Retinal pigment epithelial cell (primary cell): ENCODE data around the gene CAPZB.
"Not testable (repeated sequence)": the region's sequence is repeated elsewhere in the genome, so short reads cannot be mapped to it uniquely, and the experiment has no call there.

Experiments used
- DNase-seq: peaks from one replicate; pipeline ENCODE4 v3.0.0-alpha.2; 2010; ENCODE audit warnings: low read depth
- H3K4me3 ChIP-seq: 2 replicates; pipeline ENCODE4 v1.5.1; 2011; ENCODE audit warnings: mild to moderate bottlenecking, low read length, control low read depth, moderate library complexity
- TF ChIP-seq, protein P1 (sequence below): conservative IDR thresholded peaks from 2 replicates; pipeline ENCODE4 v1.5.1; 2011; ENCODE audit warnings: low read depth, low read length, control low read depth, inconsistent platforms

The CAPZB gene

GRCh38 chr1:19512545-19512944 is 27.2 kb upstream of the CAPZB start:
- no peak overlapping the region for H3K4me3 ChIP-seq
- TF ChIP-seq, protein P1, sequence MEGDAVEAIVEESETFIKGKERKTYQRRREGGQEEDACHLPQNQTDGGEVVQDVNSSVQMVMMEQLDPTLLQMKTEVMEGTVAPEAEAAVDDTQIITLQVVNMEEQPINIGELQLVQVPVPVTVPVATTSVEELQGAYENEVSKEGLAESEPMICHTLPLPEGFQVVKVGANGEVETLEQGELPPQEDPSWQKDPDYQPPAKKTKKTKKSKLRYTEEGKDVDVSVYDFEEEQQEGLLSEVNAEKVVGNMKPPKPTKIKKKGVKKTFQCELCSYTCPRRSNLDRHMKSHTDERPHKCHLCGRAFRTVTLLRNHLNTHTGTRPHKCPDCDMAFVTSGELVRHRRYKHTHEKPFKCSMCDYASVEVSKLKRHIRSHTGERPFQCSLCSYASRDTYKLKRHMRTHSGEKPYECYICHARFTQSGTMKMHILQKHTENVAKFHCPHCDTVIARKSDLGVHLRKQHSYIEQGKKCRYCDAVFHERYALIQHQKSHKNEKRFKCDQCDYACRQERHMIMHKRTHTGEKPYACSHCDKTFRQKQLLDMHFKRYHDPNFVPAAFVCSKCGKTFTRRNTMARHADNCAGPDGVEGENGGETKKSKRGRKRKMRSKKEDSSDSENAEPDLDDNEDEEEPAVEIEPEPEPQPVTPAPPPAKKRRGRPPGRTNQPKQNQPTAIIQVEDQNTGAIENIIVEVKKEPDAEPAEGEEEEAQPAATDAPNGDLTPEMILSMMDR, result no peak
- no peak for DNase-seq

GRCh38 chr1:19511116-19511515 is 25.8 kb upstream of the CAPZB start:
- TF ChIP-seq, protein P1, result no peak
- DNase-seq, result no peak
- no peak overlapping the region for H3K4me3 ChIP-seq

DNA sequence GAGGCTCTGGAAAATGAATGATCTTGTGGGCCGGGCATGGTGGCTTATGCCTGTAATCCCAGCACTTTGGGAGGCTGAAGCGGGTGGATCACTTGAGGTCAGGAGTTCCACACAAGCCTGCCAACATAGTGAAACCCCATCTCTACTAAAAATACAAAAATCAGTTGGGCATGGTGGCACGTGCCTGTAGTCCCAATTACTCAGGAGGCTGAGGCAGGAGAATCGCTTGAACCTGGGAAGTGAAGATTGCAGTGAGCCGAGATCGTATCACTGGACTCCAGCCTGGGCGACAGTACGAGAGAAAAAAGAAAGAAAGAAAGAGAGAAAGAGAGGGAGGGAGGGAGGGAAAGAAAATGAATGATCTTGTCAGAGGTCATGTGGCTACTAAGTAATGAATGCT is 24.3 kb upstream of the CAPZB start:
- H3K4me3 ChIP-seq, DNase-seq: not testable (repeated sequence)

- no peak for DNase-seq
- TF ChIP-seq, protein P1, result no peak
- H3K4me3 ChIP-seq, result no peak overlapping the region
Measured at GRCh38 chr1:19507516-19507915, 22.2 kb upstream of the CAPZB start.

DNA sequence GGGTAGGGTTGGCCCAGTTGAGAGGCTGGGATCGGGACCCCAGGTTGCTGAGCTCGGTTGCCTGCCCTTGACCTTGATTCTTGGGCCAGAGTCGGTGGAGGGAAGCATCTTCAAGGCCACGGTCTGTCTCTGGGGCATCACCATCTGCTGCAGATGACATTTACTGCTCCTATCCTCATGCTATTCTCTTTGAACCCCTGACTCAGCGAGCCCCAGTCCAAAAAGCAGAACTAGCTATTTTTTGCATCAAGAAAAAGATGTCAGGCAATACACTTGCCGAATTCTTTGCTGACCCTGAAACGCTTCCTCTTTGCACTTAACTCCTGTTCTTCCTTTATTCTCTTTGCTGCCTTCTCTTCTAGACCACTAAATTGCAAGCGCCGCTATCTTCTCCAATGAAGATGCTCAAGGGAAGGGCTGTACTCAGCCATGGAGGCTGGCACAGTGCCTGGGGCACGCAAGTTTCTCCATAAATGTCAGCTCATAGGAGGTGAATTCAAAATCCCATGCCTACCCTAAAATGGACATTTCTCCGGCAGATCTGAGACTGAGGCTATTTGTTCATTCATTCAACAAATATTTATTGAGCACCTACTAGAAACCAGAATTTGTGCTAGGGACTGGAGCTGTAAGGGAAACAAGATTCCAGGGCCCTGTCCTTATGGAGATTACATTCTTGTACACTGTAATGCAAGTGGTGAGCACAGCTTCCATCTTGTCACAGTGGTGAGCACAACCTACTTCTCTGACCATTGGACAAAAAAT is 20.5 kb upstream of the CAPZB start:
- DNase-seq, result no peak
- TF ChIP-seq, protein P1, result no peak
- no peak overlapping the region for H3K4me3 ChIP-seq

- TF ChIP-seq, protein P1, result no peak
Measured at GRCh38 chr1:19504796-19505692, 19.7 kb upstream of the CAPZB start.

DNA sequence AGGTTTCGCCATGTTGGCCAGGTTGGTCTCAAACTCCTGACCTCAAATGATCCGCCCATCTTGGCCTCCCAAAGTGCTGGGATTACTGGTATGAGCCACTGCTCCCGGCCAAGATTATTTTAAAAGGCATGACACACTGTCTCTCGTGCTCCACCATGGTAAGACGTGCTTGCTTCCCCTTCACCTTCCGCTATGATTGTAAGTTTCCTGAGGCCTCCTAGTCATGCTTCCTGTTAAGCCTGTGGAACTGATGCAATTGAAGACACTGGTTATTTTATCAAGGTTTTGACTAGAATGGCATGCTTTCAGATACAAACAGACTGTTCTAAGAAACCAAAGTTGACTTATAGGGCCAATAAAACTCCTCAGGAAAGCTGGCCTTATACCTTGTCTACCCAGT is 16.9 kb upstream of the CAPZB start:
- DNase-seq, H3K4me3 ChIP-seq: not testable (repeated sequence)

More at GRCh38 chr1:19504796-19505692, 19.7 kb upstream of the CAPZB start:
- DNase-seq, result peak; percentile 29
- H3K4me3 ChIP-seq, result no peak overlapping the region

GRCh38 chr1:19499887-19500286 is 14.5 kb upstream of the CAPZB start:
- not testable (repeated sequence) for DNase-seq, H3K4me3 ChIP-seq

DNA sequence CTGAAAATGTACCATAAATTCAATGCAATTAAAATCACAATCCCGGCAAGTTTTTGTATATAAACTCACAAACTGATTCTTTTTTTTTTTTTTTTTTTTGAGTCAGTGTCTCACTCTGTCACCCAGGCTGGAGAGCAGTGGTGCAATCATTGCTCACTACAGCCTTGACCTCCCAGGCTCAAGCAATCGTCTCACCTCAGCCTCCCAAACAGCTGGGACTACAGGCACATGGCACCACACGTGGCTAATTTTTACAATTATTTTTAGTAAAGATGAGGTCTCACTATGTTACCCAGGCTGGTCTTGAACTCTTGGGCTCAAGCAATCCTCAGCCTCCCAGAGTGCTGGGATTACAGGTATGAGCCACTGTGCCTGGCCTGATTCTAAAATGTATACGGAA is 12.1 kb upstream of the CAPZB start:
- H3K4me3 ChIP-seq, DNase-seq: not testable (repeated sequence)
